Mesendoderm (in vitro differentiated cells): ENCODE results near the gene MT3.

Experiments
- DNase-seq: peaks from one replicate; pipeline ENCODE4 v3.0.0; 2013
- H2AK5ac ChIP-seq: 2 replicates; pipeline ENCODE4 v1.6.1; 2013; ENCODE audit warnings: low read length, inconsistent platforms
- H2BK120ac ChIP-seq: 2 replicates; pipeline ENCODE4 v1.6.1; 2013; ENCODE audit warnings: low read depth, mild to moderate bottlenecking, low read length, moderate library complexity, mixed read lengths
- H2BK15ac ChIP-seq: replicated peaks from 2 replicates; pipeline ENCODE4 v1.6.1; 2013; ENCODE audit warnings: low read depth, mild to moderate bottlenecking, moderate library complexity
- H2BK5ac ChIP-seq: 2 replicates; pipeline ENCODE4 v1.6.1; 2013; ENCODE audit warnings: low read length, inconsistent platforms
- H3K18ac ChIP-seq: 2 replicates; pipeline ENCODE4 v1.6.1; 2013; ENCODE audit warnings: mild to moderate bottlenecking, low read length, mixed read lengths
- H3K23ac ChIP-seq: one replicate; pipeline ENCODE4 v1.6.1; 2013; ENCODE audit warnings: low read length
- H3K27ac ChIP-seq: 2 replicates; pipeline ENCODE4 v1.5.1; 2013; ENCODE audit warnings: low read depth, mild to moderate bottlenecking, inconsistent platforms, low read length, moderate library complexity
- H3K27me3 ChIP-seq: 2 replicates; pipeline ENCODE4 v1.6.1; 2013; ENCODE audit warnings: low read length, control low read depth, mild to moderate bottlenecking, inconsistent platforms; ENCODE audit not compliant: insufficient read depth, poor library complexity
- H3K36me3 ChIP-seq: 2 replicates; pipeline ENCODE4 v1.6.1; 2013; ENCODE audit warnings: low read length, inconsistent platforms; ENCODE audit not compliant: control insufficient read depth, insufficient read depth
- H3K4ac ChIP-seq: one replicate; pipeline ENCODE4 v1.6.1; 2013; ENCODE audit warnings: low read depth, mild to moderate bottlenecking, low read length, moderate library complexity
- H3K4me1 ChIP-seq: 2 replicates; pipeline ENCODE4 v1.6.1; 2013; ENCODE audit warnings: low read depth, low read length, inconsistent platforms; ENCODE audit not compliant: control insufficient read depth
- H3K4me2 ChIP-seq: 2 replicates; pipeline ENCODE4 v1.6.1; 2013; ENCODE audit warnings: low read length
- H3K4me3 ChIP-seq: 2 replicates; pipeline ENCODE4 v1.5.1; 2013; ENCODE audit warnings: mild to moderate bottlenecking, low read length
- H3K56ac ChIP-seq: one replicate; pipeline ENCODE4 v1.6.1; 2013; ENCODE audit warnings: low read length
- H3K79me1 ChIP-seq: 2 replicates; pipeline ENCODE4 v1.6.1; 2013; ENCODE audit warnings: low read length, inconsistent platforms
- H3K79me2 ChIP-seq: 2 replicates; pipeline ENCODE4 v1.6.1; 2013; ENCODE audit warnings: mild to moderate bottlenecking, low read length; ENCODE audit not compliant: control insufficient read depth, insufficient read depth
- H3K9ac ChIP-seq: 2 replicates; pipeline ENCODE4 v1.6.1; 2013; ENCODE audit warnings: low read length, inconsistent platforms
- H4K5ac ChIP-seq: one replicate; pipeline ENCODE4 v1.6.1; 2013; ENCODE audit warnings: low read length
- H4K8ac ChIP-seq: one replicate; pipeline ENCODE4 v1.6.1; 2013; ENCODE audit warnings: low read depth, mild to moderate bottlenecking, control low read depth, low read length, moderate library complexity
- WGBS: extraction: QIAGEN DNeasy Blood & Tissue Kit; methylation state at CpG from one replicate; pipeline ENCODE4 v1.1.7; 2013; ENCODE audit warnings: low lambda C conversion rate, missing lambda C conversion rate; ENCODE audit not compliant: insufficient coverage; ENCODE audit errors: extremely low coverage; 5-methylcytosine and 5-hydroxymethylcytosine counted together

Gene MT3

GRCh38 chr16:56559109-56559508 is 30.2 kb upstream of the MT3 start:
- Histone ChIP-seq H3K36me3 (no peaks in the 10 kb centered on the region), H3K79me2 (no peaks in the 10 kb centered on the region), H4K5ac (no peak overlapping the region), H3K4me3 (no peak overlapping the region), H2AK5ac (no peak overlapping the region), H2BK5ac (no peak overlapping the region), H3K79me1 (no peaks in the 10 kb centered on the region), H3K18ac (no peak overlapping the region), H3K23ac (no peak overlapping the region), H3K9ac (no peak overlapping the region), H3K56ac (no peak overlapping the region), H2BK15ac (no peak overlapping the region), H3K4me2 (no peak overlapping the region), H4K8ac (no peak overlapping the region), H3K4me1 (no peaks in the 10 kb centered on the region), H3K4ac (no peak overlapping the region), H3K27me3 (no peaks in the 10 kb centered on the region), H3K27ac (no peak overlapping the region), H2BK120ac (no peak overlapping the region)
- WGBS: no CpG with 5 or more reads among the region's 4 CpGs
- no peak for DNase-seq

GRCh38 chr16:56560447-56560846 is 28.9 kb upstream of the MT3 start:
- Histone ChIP-seq H3K4me2 (no peak overlapping the region), H3K79me2 (no peaks in the 10 kb centered on the region), H2BK120ac (no peak overlapping the region), H3K4me3 (no peak overlapping the region), H2BK15ac (no peak overlapping the region), H3K36me3 (no peaks in the 10 kb centered on the region), H3K27me3 (no peaks in the 10 kb centered on the region), H3K18ac (no peak overlapping the region), H2AK5ac (no peak overlapping the region), H4K8ac (no peak overlapping the region), H2BK5ac (no peak overlapping the region), H3K4ac (no peak overlapping the region), H3K79me1 (no peaks in the 10 kb centered on the region), H3K4me1 (no peaks in the 10 kb centered on the region), H3K23ac (no peak overlapping the region), H3K56ac (no peak overlapping the region), H3K9ac (no peak overlapping the region), H3K27ac (no peak overlapping the region), H4K5ac (no peak overlapping the region)
- DNase-seq: no peak
- WGBS: no CpG with 5 or more reads among the region's 1 CpG

- Histone ChIP-seq H3K27me3 (no peaks in the 10 kb centered on the region), H3K23ac (no peak overlapping the region), H2BK120ac (no peak overlapping the region), H3K79me2 (no peaks in the 10 kb centered on the region), H3K56ac (no peak overlapping the region), H3K9ac (no peak overlapping the region), H3K4me2 (no peak overlapping the region), H2AK5ac (no peak overlapping the region), H3K4ac (no peak overlapping the region), H2BK15ac (no peak overlapping the region), H3K27ac (no peak overlapping the region), H3K36me3 (no peaks in the 10 kb centered on the region), H3K18ac (no peak overlapping the region), H3K4me3 (no peak overlapping the region), H4K5ac (no peak overlapping the region), H4K8ac (no peak overlapping the region), H3K79me1 (no peaks in the 10 kb centered on the region), H2BK5ac (no peak overlapping the region), H3K4me1 (no peaks in the 10 kb centered on the region)
- WGBS: no CpG with 5 or more reads among the region's 1 CpG
- DNase-seq: no peak
These were observed 28.2 kb upstream of the MT3 start for GRCh38 chr16:56561126-56561525.

- Histone ChIP-seq H4K8ac (no peak within 1 kb of the TSS), H3K4me2 (no peak within 1 kb of the TSS), H3K4ac (no peak within 1 kb of the TSS), H2AK5ac (no peak within 1 kb of the TSS), H3K9ac (no peak within 1 kb of the TSS), H2BK5ac (no peak within 1 kb of the TSS), H3K4me3 (no peak within 1 kb of the TSS), H2BK15ac (no peak within 1 kb of the TSS), H4K5ac (no peak within 1 kb of the TSS), H3K23ac (no peak within 1 kb of the TSS), H2BK120ac (no peak within 1 kb of the TSS), H3K18ac (no peak within 1 kb of the TSS), H3K36me3 (no peaks in the 10 kb centered on the region), H3K56ac (no peak within 1 kb of the TSS), H3K27ac (no peak within 1 kb of the TSS), H3K4me1 (no peaks in the 10 kb centered on the region), H3K27me3 (no peaks in the 10 kb centered on the region), H3K79me1 (no peaks in the 10 kb centered on the region), H3K79me2 (no peaks in the 10 kb centered on the region)
- WGBS: no CpG with 5 or more reads among the region's 12 CpGs
- DNase-seq: no peak
These were observed 24.4 kb upstream of the MT3 start, which contains the start of gene MT4 for GRCh38 chr16:56564793-56565477. Gene MT4, plus strand, starts transcription at chr16:56565073. Its CDS starts 56 bp downstream, at chr16:56565129.

GRCh38 chr16:56569971-56570370 is 19.4 kb upstream of the MT3 start:
- Histone ChIP-seq H4K5ac (no peak overlapping the region), H3K27me3 (no peaks in the 10 kb centered on the region), H2BK120ac (no peak overlapping the region), H3K4me2 (no peak overlapping the region), H2BK5ac (no peak overlapping the region), H3K4me1 (no peaks in the 10 kb centered on the region), H3K36me3 (no peaks in the 10 kb centered on the region), H3K79me1 (no peaks in the 10 kb centered on the region), H3K9ac (no peak overlapping the region), H3K23ac (no peak overlapping the region), H3K56ac (no peak overlapping the region), H4K8ac (no peak overlapping the region), H3K27ac (no peak overlapping the region), H3K4ac (no peak overlapping the region), H3K18ac (no peak overlapping the region), H2AK5ac (no peak overlapping the region), H3K4me3 (no peak overlapping the region), H3K79me2 (no peaks in the 10 kb centered on the region), H2BK15ac (no peak overlapping the region)
- no peak for DNase-seq
- WGBS: no CpG with 5 or more reads among the region's 1 CpG

GRCh38 chr16:56571525-56571924 is 17.8 kb upstream of the MT3 start:
- Histone ChIP-seq H3K36me3 (no peaks in the 10 kb centered on the region), H3K79me1 (no peaks in the 10 kb centered on the region), H3K4ac (no peak overlapping the region), H2AK5ac (no peak overlapping the region), H3K27me3 (no peaks in the 10 kb centered on the region), H3K23ac (no peak overlapping the region), H3K4me3 (no peak overlapping the region), H3K79me2 (no peaks in the 10 kb centered on the region), H3K4me1 (no peaks in the 10 kb centered on the region), H3K9ac (no peak overlapping the region), H3K4me2 (no peak overlapping the region), H4K8ac (no peak overlapping the region), H3K18ac (no peak overlapping the region), H3K56ac (no peak overlapping the region), H4K5ac (no peak overlapping the region), H2BK15ac (no peak overlapping the region), H2BK120ac (no peak overlapping the region), H3K27ac (no peak overlapping the region), H2BK5ac (no peak overlapping the region)
- DNase-seq: no peak
- WGBS: no CpG with 5 or more reads among the region's 11 CpGs
